HG02852 (cell line): Measurements from ENCODE around the gene MYO5A.
"Not testable (repeated sequence)": the region's sequence is repeated elsewhere in the genome, so short reads cannot be mapped to it uniquely, and the experiment has no call there.

Experiments
- ATAC-seq: cut with Tn5 transposase; IDR thresholded peaks from one replicate; pipeline ENCODE4 v1.9.1; 2021; ENCODE audit warnings: mild to moderate bottlenecking, moderate library complexity; ENCODE audit not compliant: unreplicated experiment

The MYO5A gene

DNA sequence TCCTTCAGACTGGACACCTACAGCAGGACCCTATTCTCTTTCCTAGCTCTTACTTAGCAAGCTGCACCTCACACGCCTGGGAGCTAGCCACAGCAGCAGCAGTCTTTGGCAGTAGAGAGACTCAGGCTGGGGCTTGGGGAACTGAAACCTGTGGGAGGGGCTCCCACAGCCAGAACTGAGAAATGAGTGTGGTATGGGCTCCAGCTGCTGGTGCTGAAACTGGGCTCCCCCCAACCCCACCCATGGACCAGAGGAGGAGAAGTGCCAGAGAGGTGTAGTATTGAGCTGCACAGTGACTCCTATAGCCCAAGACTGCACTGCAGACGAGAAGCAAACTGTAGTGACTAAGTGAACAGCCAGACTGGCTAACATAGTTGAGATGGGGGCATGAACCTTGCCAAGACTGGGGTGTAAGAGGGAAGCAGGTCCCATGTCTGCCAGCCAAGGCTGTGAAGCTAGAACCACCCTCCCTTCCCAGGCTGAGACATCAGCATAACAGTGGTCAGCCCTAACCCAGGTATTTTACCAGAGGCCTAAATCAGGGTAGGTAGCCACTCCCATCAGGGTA, 62.5 kb downstream of the MYO5A start:
- peak; percentile 96 for ATAC-seq

DNA sequence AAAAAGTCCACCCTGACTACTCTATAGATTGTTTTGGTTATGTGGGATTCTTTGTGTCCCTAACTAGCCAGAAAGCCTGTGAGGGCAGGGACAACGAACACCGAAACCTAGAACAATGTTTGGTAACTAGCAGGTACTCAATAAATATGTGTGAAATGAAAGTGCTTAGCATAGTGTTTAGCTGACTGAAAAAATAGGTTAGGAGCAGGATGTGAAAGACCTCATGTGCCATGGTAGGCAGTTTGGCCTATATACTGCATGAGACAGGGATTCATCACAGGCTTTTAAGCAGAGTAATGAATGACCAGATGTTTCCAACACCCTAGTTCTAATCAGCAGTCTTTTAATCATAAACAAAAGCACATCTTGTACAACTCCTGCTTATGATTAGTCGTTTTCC, 64.2 kb downstream of the MYO5A start:
- peak; percentile 53 for ATAC-seq

DNA sequence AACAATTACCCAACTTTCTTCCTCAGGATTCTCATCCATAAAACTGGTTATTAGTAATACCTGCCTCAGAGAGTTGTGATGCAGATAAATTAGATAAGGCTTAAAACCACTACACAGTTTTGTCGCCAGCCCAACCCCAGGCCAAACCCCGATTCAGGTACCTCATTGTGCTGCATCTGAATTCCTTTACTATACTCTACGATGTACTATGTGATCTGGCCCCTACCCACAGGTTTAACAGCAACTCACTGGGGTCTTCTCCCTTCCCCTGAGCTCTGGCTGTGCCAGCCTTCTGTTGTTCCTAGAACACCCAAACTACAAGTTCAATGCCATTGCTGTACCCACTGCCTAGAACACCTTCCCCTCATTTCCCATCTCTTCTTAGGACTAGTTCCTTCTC, 64.6 kb downstream of the MYO5A start:
- no peak for ATAC-seq

DNA sequence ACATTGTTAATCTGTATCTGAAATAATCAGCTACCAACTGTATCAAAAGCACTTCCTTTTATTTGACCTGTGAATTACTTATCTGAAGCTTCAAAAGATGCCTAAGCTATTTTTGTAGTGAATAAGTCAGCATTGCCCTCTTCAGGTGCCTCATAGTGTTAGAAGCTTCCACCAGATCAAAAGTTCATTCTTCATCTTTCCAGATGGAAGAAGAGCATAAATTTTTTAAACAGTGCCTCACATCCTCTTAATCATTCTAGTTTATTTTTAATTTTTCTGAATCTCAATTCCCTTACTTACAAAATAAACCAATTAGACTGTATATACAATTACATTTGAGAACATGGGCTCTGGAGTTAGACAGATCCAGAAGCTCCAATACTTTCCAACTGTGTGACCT, 65.0 kb downstream of the MYO5A start:
- ATAC-seq = no peak

DNA sequence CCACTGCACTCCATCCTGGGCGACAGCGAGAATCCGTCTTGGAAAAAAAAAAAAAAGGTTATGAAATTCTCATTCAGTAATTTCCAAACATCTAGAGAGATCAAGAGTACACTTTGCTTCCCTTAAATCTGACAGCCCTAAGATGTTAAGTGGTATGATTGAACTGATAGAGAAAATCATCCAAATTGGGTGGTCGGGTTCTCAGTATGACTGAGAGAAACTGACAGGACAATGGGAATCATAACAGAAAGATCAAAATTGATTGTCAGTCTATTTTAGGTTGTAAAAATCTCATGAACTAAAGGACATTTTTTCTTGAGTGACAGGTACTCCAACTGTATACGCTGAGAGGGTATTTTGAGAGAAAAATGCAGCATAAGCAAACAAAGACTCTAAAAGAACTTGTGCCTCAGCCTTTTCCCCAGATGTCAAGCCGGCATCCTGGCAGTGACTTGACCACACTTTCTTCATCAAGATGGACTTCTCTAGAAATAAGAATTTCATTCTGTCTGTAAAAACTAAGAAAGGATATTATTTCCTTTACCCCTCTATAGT, 65.8 kb downstream of the MYO5A start:
- ATAC-seq = no peak

DNA sequence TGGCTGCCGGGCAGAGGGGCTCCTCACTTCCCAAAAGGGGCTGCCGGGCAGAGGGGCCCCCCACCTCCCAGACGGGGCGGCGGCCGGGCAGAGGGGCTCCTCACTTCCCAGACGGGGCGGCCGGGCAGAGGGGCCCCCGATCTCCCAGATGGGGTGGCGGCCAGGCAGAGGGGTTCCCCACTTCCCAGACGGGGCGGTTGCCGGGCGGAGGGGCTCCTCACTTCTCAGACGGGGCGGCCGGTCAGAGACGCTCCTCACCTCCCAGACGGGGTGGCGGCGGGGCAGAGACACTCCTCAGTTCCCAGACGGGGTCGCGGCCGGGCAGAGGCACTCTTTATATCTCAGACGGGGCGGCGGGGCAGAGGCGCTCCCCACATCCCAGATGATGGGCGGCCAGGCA, 69.0 kb downstream of the MYO5A start:
- ATAC-seq = not testable (repeated sequence)

DNA sequence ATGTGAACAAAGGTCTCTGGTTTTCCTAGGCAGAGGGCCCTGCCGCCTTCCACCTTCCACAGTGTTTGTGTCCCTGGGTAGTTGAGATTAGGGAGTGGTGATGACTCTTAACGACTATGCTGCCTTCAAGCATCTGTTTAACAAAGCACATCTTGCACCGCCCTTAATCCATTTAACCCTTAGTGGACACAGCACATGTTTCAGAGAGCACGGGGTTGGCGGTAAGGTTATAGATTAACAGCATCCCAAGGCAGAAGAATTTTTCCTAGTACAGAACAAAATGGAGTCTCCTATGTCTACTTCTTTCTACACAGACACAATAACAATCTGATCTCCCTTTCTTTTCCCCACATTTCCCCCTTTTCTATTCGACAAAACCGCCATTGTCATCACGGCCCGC, 69.4 kb downstream of the MYO5A start:
- not testable (repeated sequence) for ATAC-seq

DNA sequence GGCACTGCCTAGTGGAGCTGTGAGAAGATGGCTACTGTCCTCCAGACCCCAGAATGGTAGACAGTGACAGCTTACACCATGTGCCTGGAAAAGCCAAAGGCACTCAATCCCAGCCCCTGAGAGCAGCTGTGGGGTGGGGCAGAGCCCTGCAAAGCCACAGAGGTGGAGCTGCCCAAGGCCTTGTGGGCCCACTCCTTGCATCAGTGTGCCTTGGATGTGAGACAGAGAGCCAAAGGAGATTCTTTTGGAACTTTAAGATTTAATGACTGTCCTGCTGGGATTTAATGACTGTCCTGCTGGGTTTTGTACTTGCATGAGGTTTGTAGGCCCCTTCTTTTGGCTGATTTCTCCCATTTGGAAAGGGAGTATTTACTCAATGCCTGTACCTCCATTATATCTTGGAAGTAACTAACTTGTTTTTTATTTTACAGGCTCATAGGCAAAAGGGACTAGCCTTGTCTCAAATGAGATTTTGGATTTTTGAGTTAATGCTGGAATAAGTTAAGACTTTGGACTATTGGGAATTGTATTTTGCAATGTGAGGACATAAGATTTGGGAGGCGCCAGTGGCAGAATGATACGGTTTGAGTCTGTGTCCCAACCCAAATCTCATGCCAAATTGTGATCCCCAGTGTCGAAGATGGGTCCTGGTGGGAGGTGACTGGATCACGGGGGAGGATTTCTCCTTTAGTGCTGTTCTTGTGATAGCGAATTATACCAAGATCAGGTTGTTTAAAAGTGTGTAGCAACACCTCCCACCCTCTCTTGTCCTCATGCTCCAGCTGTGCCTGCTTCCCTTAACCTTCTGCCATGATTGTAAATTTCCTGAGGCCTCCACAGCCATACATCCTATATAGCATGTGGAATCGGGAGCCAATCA, 80.4 kb downstream of the MYO5A start:
- ATAC-seq = no peak

DNA sequence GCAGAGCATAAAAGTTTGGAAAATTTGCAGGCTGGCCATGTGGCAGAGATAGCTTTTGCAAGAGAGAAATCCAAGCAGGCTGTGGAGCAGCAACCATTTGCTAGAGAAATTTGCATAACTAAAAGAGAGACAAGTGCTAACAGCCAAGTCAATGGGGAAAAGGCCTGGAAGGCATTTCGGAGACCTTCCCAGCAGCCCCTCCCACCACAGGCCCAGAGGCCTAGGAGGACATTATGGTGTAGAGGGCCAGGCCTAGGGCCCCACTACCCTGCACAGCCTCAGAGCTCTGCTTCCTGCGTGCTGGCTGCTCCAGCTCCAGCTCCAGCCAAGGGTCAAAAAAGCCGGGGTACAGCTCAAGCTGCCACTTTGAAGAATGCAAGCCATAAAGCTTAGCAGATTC, 82.7 kb downstream of the MYO5A start:
- ATAC-seq = no peak

DNA sequence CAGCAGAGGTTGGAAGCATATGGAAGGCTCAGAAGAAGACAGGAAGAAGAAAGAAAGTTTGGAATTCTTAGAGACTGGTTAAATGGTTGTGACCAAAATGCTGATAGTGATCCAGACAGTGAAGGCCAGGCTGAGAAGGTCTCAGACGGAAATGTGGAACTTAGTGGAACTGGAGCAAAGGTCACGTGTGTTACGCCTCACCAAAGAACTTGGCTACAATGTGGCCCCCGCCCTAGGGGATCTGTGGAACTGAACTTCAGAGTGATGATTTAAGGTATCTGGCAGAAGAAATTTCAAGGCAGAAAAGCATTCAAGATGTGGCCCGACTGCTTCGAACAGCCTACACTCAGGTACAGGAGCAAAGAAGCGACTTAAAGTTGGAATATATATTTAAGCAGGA, 83.1 kb downstream of the MYO5A start:
- ATAC-seq = no peak

DNA sequence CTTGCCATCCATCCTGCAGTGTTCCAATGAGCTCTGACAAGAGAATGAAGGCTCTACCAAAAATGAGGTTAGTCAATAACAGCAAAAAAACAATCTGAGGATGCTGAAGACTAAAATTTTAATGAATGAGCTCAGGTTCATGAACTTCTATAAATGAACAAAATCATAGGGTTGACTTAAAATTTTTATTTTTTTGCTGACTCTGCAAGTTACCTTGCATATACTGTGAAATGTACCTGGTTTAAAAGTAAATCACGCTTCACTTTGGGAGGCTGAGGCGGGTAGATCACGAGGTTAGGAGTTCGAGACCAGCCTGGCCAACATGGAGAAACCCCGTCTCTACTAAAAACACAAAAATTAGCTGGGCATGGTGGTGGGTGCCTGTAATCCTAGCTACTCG, 85.5 kb downstream of the MYO5A start:
- not testable (repeated sequence) for ATAC-seq

DNA sequence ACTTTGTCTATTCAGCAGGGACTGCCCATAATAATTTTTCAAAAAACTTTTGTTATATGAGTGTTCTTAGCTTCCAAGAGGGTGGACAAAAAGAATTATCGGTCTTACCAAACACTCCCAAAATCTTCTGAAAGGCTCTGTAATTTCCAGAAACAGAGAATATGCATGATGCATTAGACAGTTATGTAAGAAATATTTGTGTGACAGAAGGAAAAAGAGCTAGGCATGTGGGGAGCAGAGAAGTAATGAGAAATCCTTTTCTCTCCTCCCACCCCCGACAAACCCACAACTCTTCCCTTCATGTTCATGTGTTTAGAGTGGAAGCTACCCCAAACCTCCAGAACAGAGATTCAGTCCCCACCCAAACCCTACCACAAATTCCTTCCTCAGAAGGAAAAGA, 86.8 kb downstream of the MYO5A start:
- ATAC-seq = no peak

DNA sequence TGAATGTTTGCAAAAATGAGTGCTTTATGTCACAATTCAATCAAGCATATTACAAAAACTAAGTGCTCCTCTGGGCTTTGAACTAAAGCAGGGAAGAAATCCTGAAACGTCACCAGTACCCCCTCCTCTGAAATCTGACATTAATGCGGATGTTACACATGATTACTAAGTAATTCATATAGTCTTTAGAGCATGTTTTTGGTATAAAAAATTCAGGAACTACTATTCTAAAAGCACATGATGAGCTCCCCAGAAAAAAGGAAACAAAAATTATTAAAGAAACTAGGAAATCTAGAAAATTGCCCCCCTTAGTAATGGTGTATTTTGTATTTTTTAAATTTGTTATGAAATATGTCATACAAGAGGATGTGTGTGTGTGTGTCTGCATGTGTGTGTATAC, 87.7 kb downstream of the MYO5A start:
- ATAC-seq = no peak

DNA sequence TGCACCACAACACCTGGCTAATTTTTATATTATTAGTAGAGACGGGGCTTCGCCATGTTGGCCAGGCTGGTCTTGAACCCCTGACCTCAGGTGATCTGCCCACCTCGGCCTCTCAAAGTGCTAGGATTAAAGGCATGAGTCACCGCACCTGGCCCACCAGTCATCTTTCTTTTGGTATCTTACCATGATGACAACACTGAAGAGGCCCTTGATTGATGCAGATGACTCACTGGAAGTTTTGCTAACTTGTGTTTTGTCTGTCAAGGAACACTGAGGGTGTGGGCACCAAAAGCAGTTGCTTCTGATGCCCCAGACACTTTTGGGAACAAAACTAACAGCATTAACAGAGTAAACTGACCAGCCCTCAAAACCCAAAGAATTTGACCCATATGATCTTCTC, 88.3 kb downstream of the MYO5A start:
- no peak for ATAC-seq

DNA sequence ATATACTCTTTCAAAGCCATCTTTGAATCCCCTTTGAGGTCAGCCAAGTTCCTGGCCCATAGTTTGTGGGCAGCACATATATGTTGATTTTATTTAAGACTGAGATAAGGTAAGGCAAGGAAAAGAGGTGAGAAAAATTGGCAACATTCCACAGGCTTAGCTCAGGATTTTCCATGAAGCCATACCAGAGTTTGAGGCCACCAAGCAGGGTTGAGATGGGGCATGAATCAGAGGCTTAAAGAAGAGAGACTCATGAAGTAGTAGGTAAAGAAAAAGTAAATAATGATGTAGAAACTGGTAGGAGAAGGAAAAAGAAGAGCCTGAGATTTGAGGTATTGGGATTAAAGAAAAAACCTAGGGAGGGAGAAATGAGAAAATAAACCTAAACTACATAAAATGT, 89.2 kb downstream of the MYO5A start:
- ATAC-seq = no peak

DNA sequence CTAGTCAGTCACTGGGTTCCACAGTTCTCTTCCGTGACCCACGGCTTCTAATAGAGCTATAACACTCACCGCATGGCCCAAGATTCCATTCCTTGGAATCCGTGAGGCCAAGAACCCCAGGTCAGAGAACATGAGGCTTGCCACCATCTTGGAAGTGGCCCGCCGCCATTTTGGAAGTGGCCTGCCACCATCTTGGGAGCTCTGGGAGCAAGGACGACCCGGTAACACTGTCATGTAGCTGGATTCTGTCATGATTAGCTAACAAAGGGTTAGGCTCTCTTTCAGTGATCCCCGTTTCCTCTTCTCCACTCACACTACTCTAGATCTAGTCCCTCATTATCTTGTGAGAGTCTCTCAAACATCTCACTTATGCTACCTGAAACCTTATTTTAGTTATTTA, 89.6 kb downstream of the MYO5A start:
- not testable (repeated sequence) for ATAC-seq

DNA sequence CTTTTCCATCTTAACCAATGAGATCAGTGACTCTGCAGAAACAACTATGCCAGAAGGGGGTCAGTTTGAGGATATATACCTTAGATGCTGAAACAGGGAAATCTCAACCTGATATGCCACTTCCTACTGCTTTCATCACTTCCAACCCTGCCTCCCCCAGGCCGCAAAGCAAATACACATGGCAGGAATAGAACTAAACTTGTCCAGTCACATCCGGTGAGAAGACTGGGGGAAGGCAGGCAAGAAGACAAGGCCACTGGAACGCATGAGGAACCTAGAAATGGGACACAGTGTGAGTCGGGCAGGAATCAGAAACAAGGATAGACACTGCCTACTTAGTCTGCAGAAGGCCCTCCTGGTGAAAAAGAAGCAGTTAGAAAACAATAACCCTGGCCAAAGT, 90.6 kb downstream of the MYO5A start:
- ATAC-seq = no peak

DNA sequence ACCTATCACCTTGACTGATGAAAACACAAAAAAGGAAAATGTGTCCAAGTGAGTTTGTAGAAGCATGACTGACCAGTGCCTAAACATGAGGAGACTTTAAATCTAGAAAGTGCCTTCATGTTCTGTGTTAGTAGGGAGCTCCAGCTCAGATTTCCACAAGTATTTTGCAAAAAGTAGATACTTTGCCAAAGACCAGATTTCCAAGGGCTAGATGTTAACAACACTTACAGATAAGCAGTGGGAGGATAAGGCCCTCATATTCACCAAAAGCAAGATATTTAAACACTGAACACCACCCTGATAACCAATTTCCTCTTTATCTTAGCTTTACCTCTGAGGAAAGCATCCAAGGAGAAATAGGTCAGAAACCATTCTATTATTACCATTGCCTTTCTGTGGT, 91.0 kb downstream of the MYO5A start:
- ATAC-seq = no peak

DNA sequence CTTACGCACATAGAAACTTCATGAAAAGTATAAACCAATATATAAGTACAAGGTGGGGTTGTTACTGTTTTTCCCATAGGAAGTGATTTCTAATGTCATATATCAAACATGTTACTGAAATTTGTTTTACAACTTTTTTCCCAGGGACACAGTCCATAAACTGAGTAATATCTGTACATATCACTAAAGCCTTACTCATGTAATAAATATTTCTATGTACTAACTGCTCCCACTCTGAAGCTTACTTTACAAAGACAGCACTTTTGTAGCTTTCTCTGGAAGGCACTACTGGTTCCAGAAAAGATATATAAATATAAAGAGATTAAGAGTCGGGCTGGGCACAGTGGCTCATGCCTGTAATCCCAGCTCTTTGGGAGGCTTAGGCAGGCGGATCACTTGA, 91.7 kb downstream of the MYO5A start:
- no peak for ATAC-seq

DNA sequence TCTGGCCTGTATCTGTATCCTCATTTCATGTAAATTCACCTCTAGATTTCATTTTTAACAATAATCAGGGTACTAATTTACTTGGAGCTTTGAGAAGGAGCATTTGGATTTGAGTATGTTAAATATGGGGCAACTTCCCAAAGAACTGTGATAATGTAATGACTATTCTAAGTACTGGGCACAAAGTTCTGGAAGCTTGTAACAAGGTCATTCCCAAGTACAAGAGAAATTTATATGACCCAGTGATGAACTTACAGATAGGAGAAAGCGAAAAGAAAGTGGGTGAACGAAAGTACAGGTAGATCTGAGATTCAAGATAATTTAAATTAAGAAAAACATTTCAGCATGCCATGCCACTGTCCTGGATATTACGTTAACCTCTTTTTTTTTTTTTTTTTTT, 93.8 kb downstream of the MYO5A start:
- ATAC-seq = no peak

DNA sequence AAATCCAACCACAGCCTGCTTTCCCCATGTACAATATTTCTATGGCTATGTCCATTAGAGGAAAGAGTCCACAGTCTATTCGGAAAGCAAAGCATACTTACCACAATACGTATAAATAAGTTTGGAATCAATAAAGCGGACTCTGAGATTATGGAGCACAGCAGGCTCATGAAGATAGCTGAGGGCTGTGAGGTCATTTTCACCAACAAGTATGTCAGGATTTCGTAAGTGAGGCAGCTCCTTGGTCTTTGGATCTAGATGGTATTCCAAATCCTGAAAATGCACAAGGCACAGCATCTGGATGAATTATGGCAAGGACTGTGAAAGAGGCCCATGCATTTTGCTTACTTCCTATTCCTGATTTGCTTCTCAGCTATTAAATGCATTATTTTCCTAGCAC, 100.4 kb downstream of the MYO5A start:
- no peak for ATAC-seq

DNA sequence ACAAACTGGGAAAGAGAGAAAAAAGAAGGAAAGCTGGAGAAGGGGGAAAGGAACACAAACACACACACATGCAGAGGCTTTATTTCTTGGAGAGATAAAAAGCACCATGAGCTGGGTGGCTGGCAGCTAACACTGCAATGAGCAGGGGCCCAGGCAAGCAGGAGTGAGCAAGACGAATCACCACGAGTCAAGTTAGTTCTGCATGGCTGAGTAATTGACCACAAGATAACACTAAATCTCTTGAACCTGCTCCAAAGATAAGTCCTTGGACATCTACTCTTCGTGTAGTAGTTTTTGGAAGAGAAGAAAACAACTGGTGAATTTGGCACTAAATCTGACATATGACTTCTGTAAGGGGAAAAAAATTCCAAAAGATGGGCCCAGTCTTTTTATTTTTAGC, 100.9 kb downstream of the MYO5A start:
- ATAC-seq = no peak
